ENCODE data around the gene SLC35B3. TPM values are rescaled to one million over a fixed set of nuclear protein-coding genes. Genes with fewer than 3 reads are reported as not detected.

Gene SLC35B3
- total and polyA plus RNA-seq, 10 donors: 11.6 to 20.6 (median 16.7) TPM

DNA sequence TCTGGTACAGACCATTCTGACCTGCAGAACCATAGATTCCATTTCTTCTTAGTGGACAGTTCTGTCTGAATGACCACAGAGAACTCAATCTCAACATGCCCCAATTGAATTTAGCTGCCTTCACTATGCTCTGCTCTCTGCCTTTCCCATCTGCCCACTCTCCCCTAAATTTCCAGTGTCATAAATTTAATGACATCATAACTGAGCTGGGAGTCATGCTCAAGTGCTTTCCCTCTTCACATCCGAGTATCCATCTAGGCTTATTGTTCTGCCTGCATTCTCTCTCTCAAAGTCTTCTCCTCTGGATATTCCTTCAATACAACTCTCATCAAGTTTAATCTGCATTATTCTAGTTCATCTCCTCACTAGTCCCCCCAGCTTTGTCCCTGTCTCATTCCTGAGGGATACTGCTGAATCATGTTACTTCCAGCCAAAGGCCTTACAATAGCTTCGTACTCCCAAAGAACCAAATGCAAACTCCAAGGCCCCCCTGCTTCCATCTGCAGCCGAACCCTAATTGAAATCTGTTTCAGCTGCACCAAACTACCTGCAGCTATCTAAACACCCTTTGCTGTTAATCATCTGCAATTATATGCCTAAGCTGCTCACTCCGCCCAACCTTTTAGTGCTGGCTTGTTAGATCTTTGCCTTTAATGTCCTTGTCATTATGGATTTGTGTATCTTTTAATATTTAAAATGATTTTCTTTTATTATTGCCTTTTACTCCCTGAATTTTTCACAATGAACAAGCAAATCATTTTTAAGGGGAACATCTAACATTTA, 46.1 kb downstream of the SLC35B3 start:
- Histone ChIP-seq H3K27me3 (replicated peaks in 1 of 7) (no peaks in the 10 kb centered on the region), H3K9me3 (no peaks in the 10 kb centered on the region), H3K27ac (no peak overlapping the region), H3K4me3 (no peak overlapping the region), H3K36me3 (no peaks in the 10 kb centered on the region), H3K4me1 (no peaks in the 10 kb centered on the region)
- intact Hi-C loops (cut with DNase I; ENCODE audit: low total_unique reads): no loop called here
- TF ChIP-seq POLR2AphosphoS5 (IDR thresholded peaks at IDR 0.05): no peak
- DNase-seq: no peak
- 72 to 90% (median 88%) methylated on average over 4 of the region's 4 CpGs for WGBS, 5 donors

DNA sequence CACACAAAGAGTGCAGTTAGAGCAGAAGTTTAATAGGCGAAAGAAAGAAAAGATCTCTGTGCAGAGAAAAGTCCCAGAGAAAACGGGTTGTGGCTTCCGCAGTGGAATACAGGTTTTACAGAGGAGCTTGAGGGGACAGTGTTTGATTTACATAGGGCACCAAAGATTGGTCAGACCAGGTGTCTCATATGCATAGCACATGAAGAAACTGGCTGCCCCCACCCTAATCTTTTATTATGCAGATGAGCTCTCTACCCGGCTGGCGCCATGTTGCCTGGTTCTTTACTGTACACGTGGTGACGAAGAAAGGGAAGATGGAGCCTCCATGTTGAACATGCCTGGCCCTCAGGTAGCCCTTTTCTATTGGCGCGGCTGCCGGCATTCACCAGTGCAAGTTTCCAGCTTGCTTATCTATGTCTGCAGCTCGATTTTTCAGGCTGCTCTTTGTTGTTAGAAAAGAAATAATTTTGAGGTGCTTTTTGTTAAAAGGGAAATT, 47.4 kb downstream of the SLC35B3 start:
- Histone ChIP-seq H3K9me3 (no peaks in the 10 kb centered on the region), H3K36me3 (no peaks in the 10 kb centered on the region), H3K27ac (no peak overlapping the region), H3K27me3 (replicated peaks in 1 of 7) (no peaks in the 10 kb centered on the region), H3K4me3 (no peak overlapping the region), H3K4me1 (no peaks in the 10 kb centered on the region)
- 81 to 88% (median 86%) methylated on average over 11 of the region's 11 CpGs for WGBS, 5 donors
- intact Hi-C loops (cut with DNase I; ENCODE audit: low total_unique reads): no loop called here
- TF ChIP-seq, protein P1, sequence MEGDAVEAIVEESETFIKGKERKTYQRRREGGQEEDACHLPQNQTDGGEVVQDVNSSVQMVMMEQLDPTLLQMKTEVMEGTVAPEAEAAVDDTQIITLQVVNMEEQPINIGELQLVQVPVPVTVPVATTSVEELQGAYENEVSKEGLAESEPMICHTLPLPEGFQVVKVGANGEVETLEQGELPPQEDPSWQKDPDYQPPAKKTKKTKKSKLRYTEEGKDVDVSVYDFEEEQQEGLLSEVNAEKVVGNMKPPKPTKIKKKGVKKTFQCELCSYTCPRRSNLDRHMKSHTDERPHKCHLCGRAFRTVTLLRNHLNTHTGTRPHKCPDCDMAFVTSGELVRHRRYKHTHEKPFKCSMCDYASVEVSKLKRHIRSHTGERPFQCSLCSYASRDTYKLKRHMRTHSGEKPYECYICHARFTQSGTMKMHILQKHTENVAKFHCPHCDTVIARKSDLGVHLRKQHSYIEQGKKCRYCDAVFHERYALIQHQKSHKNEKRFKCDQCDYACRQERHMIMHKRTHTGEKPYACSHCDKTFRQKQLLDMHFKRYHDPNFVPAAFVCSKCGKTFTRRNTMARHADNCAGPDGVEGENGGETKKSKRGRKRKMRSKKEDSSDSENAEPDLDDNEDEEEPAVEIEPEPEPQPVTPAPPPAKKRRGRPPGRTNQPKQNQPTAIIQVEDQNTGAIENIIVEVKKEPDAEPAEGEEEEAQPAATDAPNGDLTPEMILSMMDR (IDR thresholded peaks at IDR 0.05 in 8 of 11, conservative IDR thresholded peaks at IDR 0.05 in 3 of 11): no peak
- TF ChIP-seq POLR2A (IDR thresholded peaks at IDR 0.05) (no peak), POLR2AphosphoS5 (IDR thresholded peaks at IDR 0.05) (no peak)
- no peak for DNase-seq

DNA sequence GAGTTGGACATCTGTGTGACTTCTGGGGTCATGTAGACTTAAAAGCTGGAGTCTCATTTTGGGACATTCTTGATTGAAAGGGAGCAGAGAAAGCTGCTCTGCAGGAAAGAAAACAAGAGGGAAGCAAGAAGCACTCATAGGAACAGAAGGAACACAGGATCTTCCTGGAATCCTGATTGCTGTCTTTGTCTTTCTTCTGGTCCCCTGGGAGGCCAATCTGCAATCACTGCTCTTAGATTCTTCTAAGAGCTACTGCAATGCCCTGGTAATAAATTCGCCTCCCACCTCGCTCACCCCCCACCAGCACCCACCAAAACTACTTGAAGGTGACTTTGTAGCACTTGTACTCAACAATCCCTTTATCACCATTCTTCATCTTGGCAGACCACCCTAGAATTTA, 51.8 kb downstream of the SLC35B3 start:
- 77 to 88% (median 79%) methylated on average over 2 of the region's 2 CpGs for WGBS, 5 donors
- Histone ChIP-seq H3K4me3 (no peak overlapping the region), H3K9me3 (no peaks in the 10 kb centered on the region), H3K27me3 (replicated peaks in 1 of 7) (no peaks in the 10 kb centered on the region), H3K36me3 (no peaks in the 10 kb centered on the region), H3K27ac (no peak overlapping the region), H3K4me1 (no peaks in the 10 kb centered on the region)
- TF ChIP-seq POLR2AphosphoS5 (IDR thresholded peaks at IDR 0.05): no peak
- no peak for TF ChIP-seq POLR2A (IDR thresholded peaks at IDR 0.05)
- TF ChIP-seq, protein P1 (IDR thresholded peaks at IDR 0.05 in 8 of 11, conservative IDR thresholded peaks at IDR 0.05 in 3 of 11): no peak
- DNase-seq: no peak
- intact Hi-C loops (cut with DNase I; ENCODE audit: low total_unique reads): no loop called here

DNA sequence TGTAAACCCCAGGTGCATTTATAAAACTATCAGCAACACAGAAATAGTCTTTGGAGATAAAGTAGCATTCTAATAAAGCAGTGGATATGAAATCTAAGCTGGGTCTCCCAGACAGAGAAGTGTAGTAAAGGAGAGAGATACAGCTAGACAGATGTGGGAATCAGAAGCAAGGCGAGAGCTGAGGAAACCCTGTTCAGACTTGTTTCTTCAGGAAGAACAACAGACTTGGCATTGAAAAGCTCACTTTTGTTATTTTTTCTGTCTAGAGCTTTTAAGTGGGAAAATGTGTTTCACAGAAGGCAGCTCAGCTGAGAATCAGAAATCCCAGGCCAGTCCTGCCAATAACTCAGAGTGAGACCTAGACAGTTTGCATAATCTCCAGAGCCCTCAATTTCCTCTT, 52.9 kb downstream of the SLC35B3 start:
- no peaks in the 10 kb centered on the region for H3K9me3 ChIP-seq
- no peak for DNase-seq
- H3K36me3 ChIP-seq: no peaks in the 10 kb centered on the region
- H3K27ac ChIP-seq: no peak overlapping the region
- TF ChIP-seq, protein P1 (IDR thresholded peaks at IDR 0.05 in 8 of 11, conservative IDR thresholded peaks at IDR 0.05 in 3 of 11): no peak
- TF ChIP-seq POLR2A (IDR thresholded peaks at IDR 0.05) (no peak), POLR2AphosphoS5 (IDR thresholded peaks at IDR 0.05) (no peak)
- peaks cover 0 to 3% (median 0%) of the 10 kb centered on the region in 7 donors for H3K27me3 ChIP-seq (replicated peaks in 1 of 7)
- 59 to 90% (median 89%) methylated on average over 1 of the region's 1 CpG for WGBS, 5 donors
- intact Hi-C loops (cut with DNase I; ENCODE audit: low total_unique reads): no loop called here
- H3K4me1 ChIP-seq: no peaks in the 10 kb centered on the region
- no peak overlapping the region for H3K4me3 ChIP-seq
